Epidermal melanocyte (primary cell): ENCODE results near the gene KIAA1191.

Experiments
- DNase-seq: peaks from one replicate; pipeline ENCODE4 v3.0.0; 2011; ENCODE audit warnings: low spot score; ENCODE audit not compliant: insufficient read length

The KIAA1191 gene

GRCh38 chr5:176389135-176390123 is 27.9 kb upstream of the KIAA1191 start:
- DNase-seq = no peak

- peak; percentile 97 for DNase-seq
Measured at GRCh38 chr5:176388444-176389134, 27.0 kb upstream of the KIAA1191 start, which contains the start of the genes HIGD2A and NOP16. HIGD2A (plus strand) TSS chr5:176388751; CDS start chr5:176388820, 69 bp downstream. NOP16 (minus strand) TSS chr5:176388598; CDS start chr5:176388539, 59 bp downstream.

GRCh38 chr5:176388003-176388443 is 26.5 kb upstream of the KIAA1191 start:
- DNase-seq = no peak

GRCh38 chr5:176387384-176387925 is 25.9 kb upstream of the KIAA1191 start:
- no peak for DNase-seq

- DNase-seq = no peak
Measured at GRCh38 chr5:176386491-176386890, 24.9 kb upstream of the KIAA1191 start.

GRCh38 chr5:176384991-176385390 is 23.4 kb upstream of the KIAA1191 start:
- no peak for DNase-seq

GRCh38 chr5:176384366-176384930 is 22.9 kb upstream of the KIAA1191 start:
- DNase-seq = no peak

- no peak for DNase-seq
Measured at GRCh38 chr5:176383961-176384360, 22.4 kb upstream of the KIAA1191 start.

GRCh38 chr5:176383248-176383905 is 21.8 kb upstream of the KIAA1191 start:
- no peak for DNase-seq

- no peak for DNase-seq
Measured at GRCh38 chr5:176382721-176383120, 21.2 kb upstream of the KIAA1191 start.

GRCh38 chr5:176381979-176382378 is 20.4 kb upstream of the KIAA1191 start:
- no peak for DNase-seq

- DNase-seq = no peak
Measured at GRCh38 chr5:176381423-176381822, 19.9 kb upstream of the KIAA1191 start.

- no peak for DNase-seq
Measured at GRCh38 chr5:176379881-176380280, 18.3 kb upstream of the KIAA1191 start.

- DNase-seq = peak; percentile 68
Measured at GRCh38 chr5:176373100-176373818, 11.7 kb upstream of the KIAA1191 start.

- no peak for DNase-seq
Measured at GRCh38 chr5:176371621-176372539, 10.3 kb upstream of the KIAA1191 start.

GRCh38 chr5:176369934-176370711 is 8.6 kb upstream of the KIAA1191 start:
- DNase-seq = no peak

- no peak for DNase-seq
Measured at GRCh38 chr5:176368726-176369125, 7.2 kb upstream of the KIAA1191 start.

- DNase-seq = no peak
Measured at GRCh38 chr5:176366232-176366894, 4.8 kb upstream of the KIAA1191 start.
